Karpas-422 (cell line): ENCODE data around the gene PRRC2A. TPM values are rescaled to one million over a fixed set of nuclear protein-coding genes. Genes with fewer than 3 reads are reported as not detected.

Experiments
- DNase-seq: peaks from one replicate; pipeline ENCODE4 v3.0.0-alpha.2; 2015
- H2AFZ ChIP-seq: fragments of 200-600 bp; sonication (generic); 2 replicates; pipeline ENCODE4 v1.6.1; 2014; ENCODE audit warnings: antibody characterized with exemption, low read length, mixed read lengths
- H3K27ac ChIP-seq: fragments of 200-600 bp; sonication (generic); 2 replicates; pipeline ENCODE4 v1.5.1; 2014; ENCODE audit warnings: mild to moderate bottlenecking, low read length, moderate library complexity
- H3K27me3 ChIP-seq: fragments of 200-600 bp; sonication (generic); 2 replicates; pipeline ENCODE4 v1.6.1; 2014; ENCODE audit warnings: low read length, mixed read lengths
- H3K36me3 ChIP-seq: fragments of 200-600 bp; sonication (generic); 2 replicates; pipeline ENCODE4 v1.6.1; 2014; ENCODE audit warnings: low read length, mixed read lengths; ENCODE audit not compliant: insufficient read depth
- H3K4me1 ChIP-seq: fragments of 200-600 bp; sonication (generic); 2 replicates; pipeline ENCODE4 v1.6.1; 2014; ENCODE audit warnings: mild to moderate bottlenecking, low read length, mixed read lengths
- H3K4me2 ChIP-seq: fragments of 200-600 bp; sonication (generic); 2 replicates; pipeline ENCODE4 v1.6.1; 2014; ENCODE audit warnings: low read length, low read depth, mild to moderate bottlenecking; ENCODE audit not compliant: poor library complexity, severe bottlenecking
- H3K4me3 ChIP-seq: fragments of 200-600 bp; sonication (generic); 2 replicates; pipeline ENCODE4 v1.5.1; 2014; ENCODE audit warnings: mild to moderate bottlenecking, antibody characterized with exemption, low read length, mixed read lengths
- H3K79me2 ChIP-seq: fragments of 200-600 bp; sonication (generic); 2 replicates; pipeline ENCODE4 v1.6.1; 2014; ENCODE audit warnings: mild to moderate bottlenecking, low read length, mixed read lengths
- H3K9ac ChIP-seq: fragments of 200-600 bp; sonication (generic); 2 replicates; pipeline ENCODE4 v1.6.0; 2014; ENCODE audit warnings: low read length
- H3K9me2 ChIP-seq: fragments of 200-600 bp; sonication (generic), shearing (Covaris generic); replicated peaks from 2 replicates; pipeline ENCODE4 v1.6.0; 2014; ENCODE audit warnings: mild to moderate bottlenecking, low read length, moderate library complexity; ENCODE audit not compliant: insufficient read depth
- H3K9me3 ChIP-seq: fragments of 300-700, 200-600 bp; sonication (generic); 2 replicates; pipeline ENCODE4 v1.6.1; 2014; ENCODE audit warnings: low read length, mixed read lengths
- H4K20me1 ChIP-seq: fragments of 200-600 bp; sonication (generic); 2 replicates; pipeline ENCODE4 v1.6.1; 2014; ENCODE audit warnings: mild to moderate bottlenecking, antibody characterized with exemption, low read length, low read depth; ENCODE audit not compliant: insufficient read depth
- total RNA-seq: library from RNA; depleted of rRNA; stranded (reverse); fragments of >200 nt; shearing (Covaris generic); gene quantifications from 2 replicates; pipeline ENCODE4 v1.2.3, GENCODE V29; 2014; ENCODE audit warnings: low replicate concordance

The PRRC2A gene
- total RNA-seq, 1 experiment from 2014 or later: 123 TPM

DNA sequence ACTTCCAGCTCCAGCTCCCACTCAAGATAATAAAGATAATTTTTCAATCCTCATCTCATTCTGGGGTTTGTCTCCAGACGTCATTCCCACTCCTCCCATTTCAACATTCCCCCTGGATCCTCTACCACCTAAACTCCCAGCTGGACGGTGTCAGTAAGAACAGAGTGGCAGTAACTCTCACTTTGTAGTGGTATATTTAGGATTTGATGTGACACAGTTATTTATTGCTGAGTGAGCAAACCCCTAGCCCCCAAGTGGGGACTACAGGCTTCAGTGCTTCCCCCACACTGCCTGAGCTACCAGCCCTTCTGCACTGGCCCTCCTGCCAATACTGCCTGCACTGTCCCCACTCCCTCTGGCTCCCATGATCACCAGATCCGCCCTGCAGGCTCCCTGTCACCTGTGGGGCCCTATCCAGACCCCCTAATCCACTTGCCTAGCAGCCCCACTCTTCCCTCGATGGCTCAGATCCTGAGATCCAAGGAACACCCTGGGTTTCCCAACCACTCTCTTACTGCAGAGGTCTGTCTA lies 37.7 kb downstream of the PRRC2A start:
- Histone ChIP-seq H3K79me2 (peaks cover 49% of the 10 kb centered on the region), H2AFZ (no peak overlapping the region), H3K4me3 (peak overlapping the region; percentile 74; the same call in 1 of the 2 replicates), H3K4me2 (peak overlapping the region; percentile 75), H3K27me3 (no peaks in the 10 kb centered on the region), H3K9ac (peak overlapping the region; percentile 81), H3K9me3 (no peaks in the 10 kb centered on the region), H3K36me3 (0 out of 2 replicates have a peak, but pooled peaks cover under 1% of the 10 kb centered on the region), H3K9me2 (no peaks in the 10 kb centered on the region), H3K4me1 (peaks cover 39% of the 10 kb centered on the region), H3K27ac (no peak overlapping the region), H4K20me1 (no peaks in the 10 kb centered on the region)
- DNase-seq: no peak

DNA sequence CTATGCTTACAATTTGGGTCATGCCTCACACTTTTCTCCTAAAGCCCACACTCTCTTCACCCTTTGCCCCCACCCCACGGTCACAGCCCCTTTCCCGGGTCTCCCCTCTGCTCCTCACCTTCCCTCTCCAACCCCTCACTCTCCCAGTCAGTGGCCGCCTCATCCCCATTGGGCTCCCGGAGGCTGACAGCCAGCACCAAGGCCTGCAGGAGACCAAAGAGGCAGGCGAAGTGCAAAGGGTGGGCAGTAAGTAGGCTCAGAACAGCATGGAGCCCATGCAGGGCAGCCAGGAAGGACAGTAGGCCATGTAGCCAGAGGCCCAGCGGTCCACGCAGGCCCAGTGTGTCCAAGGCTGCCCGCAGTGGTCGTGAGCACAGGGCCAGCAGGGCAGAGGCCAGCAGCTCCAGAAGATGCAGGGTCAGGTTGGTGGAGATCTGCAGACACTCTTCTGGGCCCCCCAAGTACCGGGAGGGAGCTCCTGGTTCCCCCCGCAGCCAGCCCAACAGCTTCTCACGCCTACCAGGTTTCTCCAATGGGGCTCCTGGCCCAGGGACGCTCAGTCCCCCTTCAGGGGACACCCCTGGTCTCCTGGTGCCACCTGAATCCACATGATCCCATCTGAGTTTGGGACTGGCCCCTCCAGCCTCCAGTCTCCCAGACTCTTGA lies 38.6 kb downstream of the PRRC2A start:
- peaks cover 57% of the 10 kb centered on the region for H3K79me2 ChIP-seq
- peak overlapping the region; percentile 81 for H3K9ac ChIP-seq
- H3K4me3 ChIP-seq: peak overlapping the region; percentile 74
- H3K9me3 ChIP-seq: no peaks in the 10 kb centered on the region
- peak overlapping the region; percentile 73; the same call in 1 of the 2 replicates for H3K27ac ChIP-seq
- no peaks in the 10 kb centered on the region for H3K27me3 ChIP-seq
- 0 out of 2 replicates have a peak, but pooled peaks cover 3% of the 10 kb centered on the region for H3K36me3 ChIP-seq
- no peak for DNase-seq
- no peak overlapping the region for H2AFZ ChIP-seq
- H4K20me1 ChIP-seq: no peaks in the 10 kb centered on the region
- no peaks in the 10 kb centered on the region for H3K9me2 ChIP-seq
- peaks cover 42% of the 10 kb centered on the region for H3K4me1 ChIP-seq
- peak overlapping the region; percentile 75 for H3K4me2 ChIP-seq

DNA sequence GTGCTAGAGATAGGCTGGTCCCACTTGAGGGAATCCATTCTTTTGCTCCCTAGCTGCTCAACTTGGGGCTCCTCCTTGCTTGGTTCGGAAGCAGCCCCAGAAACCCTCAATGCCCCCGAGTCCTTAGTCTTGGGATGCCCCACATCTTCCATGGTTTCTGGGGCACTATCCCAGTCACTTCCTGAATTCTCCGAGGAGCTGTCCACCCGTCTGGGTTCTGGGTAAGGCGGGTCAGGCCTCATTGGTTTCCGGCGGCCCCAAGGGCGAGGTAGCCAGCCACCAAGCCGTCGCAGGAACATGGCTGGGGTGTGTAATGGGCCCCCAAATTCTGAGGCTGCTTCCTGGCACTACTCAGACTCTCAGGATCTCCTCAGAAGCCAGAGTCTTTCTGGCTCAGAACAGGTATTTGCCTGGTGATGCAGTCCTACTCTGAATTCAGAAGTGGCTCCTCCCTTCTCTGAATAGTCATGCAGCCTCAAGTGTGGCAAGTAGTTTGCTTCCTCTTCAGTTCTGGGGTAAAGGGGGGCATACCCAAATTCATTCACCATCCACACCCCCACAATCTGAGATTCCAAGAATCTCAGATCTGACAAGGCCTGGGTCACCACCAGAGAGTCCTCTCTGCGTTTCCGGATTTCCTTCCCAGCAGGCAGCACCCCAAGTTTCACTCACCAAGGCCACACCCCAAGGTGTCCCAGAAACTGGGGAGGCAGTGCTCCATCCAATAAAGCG lies 39.3 kb downstream of the PRRC2A start:
- peak; percentile 81 for DNase-seq
- no peaks in the 10 kb centered on the region for H4K20me1 ChIP-seq
- H3K9me3 ChIP-seq: no peaks in the 10 kb centered on the region
- no peak overlapping the region for H2AFZ ChIP-seq
- H3K4me1 ChIP-seq: peaks cover 45% of the 10 kb centered on the region
- peak overlapping the region; percentile 73 for H3K27ac ChIP-seq
- H3K9me2 ChIP-seq: no peaks in the 10 kb centered on the region
- peak overlapping the region; percentile 75 for H3K4me2 ChIP-seq
- H3K79me2 ChIP-seq: peaks cover 59% of the 10 kb centered on the region
- 0 out of 2 replicates have a peak, but pooled peaks cover 3% of the 10 kb centered on the region for H3K36me3 ChIP-seq
- H3K27me3 ChIP-seq: no peaks in the 10 kb centered on the region
- H3K4me3 ChIP-seq: peak overlapping the region; percentile 74
- H3K9ac ChIP-seq: peak overlapping the region; percentile 81

DNA sequence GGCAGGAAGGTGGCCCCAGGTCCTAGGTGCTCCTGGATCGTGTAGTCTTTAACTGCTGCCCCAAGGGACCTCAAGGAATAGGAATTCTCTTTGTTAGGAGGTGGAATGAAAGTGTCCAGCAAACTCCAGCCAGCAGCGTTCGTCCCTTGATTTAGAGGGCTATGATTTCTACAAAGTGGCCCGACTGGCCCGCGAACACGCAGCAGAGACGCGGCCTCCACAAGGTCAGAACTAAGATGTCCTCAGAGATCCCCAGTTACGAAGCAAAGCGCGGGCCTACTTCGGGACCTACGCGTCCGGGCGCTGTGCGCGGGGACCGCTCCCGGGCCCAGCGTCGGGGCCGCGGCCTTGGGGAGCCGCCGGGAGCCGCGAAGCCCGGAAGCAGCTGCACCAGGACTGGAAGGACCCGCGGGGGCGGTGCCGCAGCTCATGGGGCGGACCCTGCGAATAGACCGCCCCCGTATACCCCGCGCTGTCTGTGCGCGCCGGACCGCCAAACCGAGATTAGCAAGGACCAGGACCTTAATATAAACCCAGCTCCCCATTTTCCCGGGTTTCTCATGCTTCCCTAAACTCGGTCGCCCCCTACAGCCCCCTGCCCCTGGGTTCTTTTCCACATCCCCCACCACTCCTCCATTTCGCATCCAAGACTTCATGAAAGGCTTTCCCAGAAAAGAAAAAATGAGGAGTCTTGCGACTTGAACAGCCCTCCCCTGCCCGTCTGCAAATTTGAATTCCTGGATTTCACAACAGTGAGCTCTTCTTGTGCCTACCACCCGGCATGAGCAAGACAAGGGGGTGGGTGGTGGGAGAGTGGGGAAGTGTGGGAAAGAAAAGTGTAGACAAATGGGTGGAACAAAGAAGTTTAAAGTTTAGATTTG lies 40.1 kb downstream of the PRRC2A start, which contains the start of gene C6orf47:
Gene C6orf47, minus strand, starts transcription at position 398 of the 881 bp plus-strand sequence. CDS start 831 bp downstream, outside the sequence.
- H3K79me2 ChIP-seq: peaks cover 55% of the 10 kb centered on the region
- H3K4me1 ChIP-seq: peaks cover 45% of the 10 kb centered on the region

DNA sequence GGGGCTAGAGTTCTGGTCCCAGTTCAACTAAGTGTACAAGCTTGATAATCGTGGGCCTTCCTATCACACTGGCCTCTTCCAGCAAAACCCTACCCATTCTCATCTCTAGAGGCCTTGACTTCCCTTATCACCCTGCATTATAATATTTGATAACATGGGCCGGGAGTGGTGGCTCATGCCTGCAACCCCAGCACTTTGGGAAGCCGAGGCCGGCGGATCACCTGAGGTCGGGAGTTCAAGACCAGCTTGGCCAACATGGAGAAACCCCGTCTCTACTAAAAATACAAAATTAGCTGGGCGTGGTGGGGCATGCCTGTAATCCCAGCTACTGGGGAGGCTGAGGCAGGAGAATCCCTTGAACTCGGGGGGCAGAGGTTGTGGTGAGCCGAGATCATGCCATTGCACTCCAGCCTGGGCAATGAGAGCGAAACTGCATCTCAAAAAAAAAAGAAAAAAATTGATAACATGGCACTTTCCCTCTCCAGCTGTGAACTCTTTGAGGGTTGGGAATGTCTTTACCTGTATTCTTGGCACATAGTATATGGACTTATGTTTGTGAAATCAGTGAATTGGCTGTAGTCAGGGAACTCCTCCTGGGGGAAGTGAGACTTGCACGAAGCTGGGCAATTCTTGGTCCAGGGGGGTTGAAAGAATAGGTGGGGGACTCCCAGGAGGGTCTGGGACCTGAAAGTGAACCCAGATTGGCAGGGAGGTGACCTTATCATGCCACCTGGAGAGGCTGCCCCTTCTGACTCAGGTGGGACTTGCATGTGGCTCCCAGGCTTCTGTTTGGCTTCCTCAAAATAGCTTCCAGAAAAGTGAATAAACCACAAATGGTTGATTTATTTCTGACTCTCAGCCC lies 41.0 kb downstream of the PRRC2A start:
- Histone ChIP-seq H3K4me2 (peak overlapping the region; percentile 75), H2AFZ (no peak overlapping the region), H3K79me2 (peaks cover 56% of the 10 kb centered on the region), H3K9me2 (no peaks in the 10 kb centered on the region), H4K20me1 (peaks cover 2% of the 10 kb centered on the region; the same call in 1 of the 2 replicates), H3K9ac (peak overlapping the region; percentile 81; the same call in 1 of the 2 replicates), H3K4me3 (peak overlapping the region; percentile 74), H3K4me1 (peaks cover 46% of the 10 kb centered on the region), H3K36me3 (0 out of 2 replicates have a peak, but pooled peaks cover 3% of the 10 kb centered on the region), H3K27me3 (no peaks in the 10 kb centered on the region), H3K27ac (peak overlapping the region; percentile 73; the same call in 1 of the 2 replicates), H3K9me3 (no peaks in the 10 kb centered on the region)
- DNase-seq: peak; percentile 45

More for the DNA sequence above, 40.1 kb downstream of the PRRC2A start, which contains the start of gene C6orf47:
- Histone ChIP-seq H3K4me3 (peak within 1 kb of the TSS; percentile 74), H3K9ac (peak within 1 kb of the TSS; percentile 81), H3K36me3 (0 out of 2 replicates have a peak, but pooled peaks cover 3% of the 10 kb centered on the region), H4K20me1 (no peaks in the 10 kb centered on the region), H3K27me3 (no peaks in the 10 kb centered on the region), H3K27ac (peak within 1 kb of the TSS; percentile 73), H2AFZ (0 out of 2 replicates have a peak within 1 kb of the TSS, but pooled peaks have one; percentile 27), H3K9me3 (no peaks in the 10 kb centered on the region), H3K9me2 (no peaks in the 10 kb centered on the region), H3K4me2 (peak within 1 kb of the TSS; percentile 75)
- peak; percentile 93 for DNase-seq

DNA sequence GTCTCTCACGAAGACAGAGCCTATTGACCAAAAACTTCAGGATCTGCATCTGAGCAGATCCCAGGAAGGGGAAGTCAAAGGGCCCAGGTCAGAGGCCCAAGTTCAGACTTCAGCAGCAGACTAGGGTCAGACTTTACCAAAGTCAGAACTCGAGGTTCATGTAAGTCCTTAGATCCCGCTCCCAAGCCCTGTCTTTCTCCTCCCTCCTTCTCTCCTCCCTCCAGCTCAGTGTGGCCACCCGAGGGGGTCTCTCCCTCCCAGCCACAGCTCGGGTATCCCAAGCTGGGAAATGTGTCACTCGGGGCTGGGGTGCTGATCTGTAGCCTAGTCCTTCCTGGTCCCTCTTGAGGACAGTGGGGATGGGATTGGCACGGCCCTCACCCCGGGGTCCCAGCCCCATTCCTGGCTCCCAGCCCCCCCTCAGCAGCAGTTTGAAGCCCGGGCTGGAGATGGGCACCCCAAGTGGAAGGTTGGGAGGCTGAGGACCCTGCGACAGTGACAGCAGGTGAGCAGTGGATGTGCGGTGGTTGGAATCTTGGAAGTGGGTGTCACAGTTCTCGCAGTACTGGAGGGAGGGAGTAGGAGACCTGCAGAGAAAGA lies 41.7 kb downstream of the PRRC2A start:
- DNase-seq: no peak
- Histone ChIP-seq H3K4me1 (peaks cover 53% of the 10 kb centered on the region), H4K20me1 (peaks cover 5% of the 10 kb centered on the region; the same call in 1 of the 2 replicates), H2AFZ (no peak overlapping the region), H3K4me3 (no peak overlapping the region), H3K27ac (no peak overlapping the region), H3K9me2 (no peaks in the 10 kb centered on the region), H3K9ac (no peak overlapping the region), H3K79me2 (peaks cover 62% of the 10 kb centered on the region), H3K4me2 (no peak overlapping the region), H3K9me3 (no peaks in the 10 kb centered on the region), H3K27me3 (no peaks in the 10 kb centered on the region), H3K36me3 (peaks cover 3% of the 10 kb centered on the region; the same call in 1 of the 2 replicates)
